SK-MEL-5 (cell line): ENCODE measurements around the gene CACNB1. TPM values are rescaled to one million over a fixed set of nuclear protein-coding genes. Genes with fewer than 3 reads are reported as not detected.

Source experiments
- total RNA-seq: library from RNA; depleted of rRNA; stranded (reverse); fragments of >200 nt; shearing (Covaris generic); gene quantifications from 2 replicates; pipeline ENCODE4 v1.2.3, GENCODE V29; 2014; rRNA removed

The CACNB1 gene
- total RNA-seq, 1 experiment from 2014 or later, result 0.74 TPM

Other genes with a start within 250 kb of the CACNB1 start
- gene FBXO47, start 230.3 kb downstream of the CACNB1 start, total RNA-seq, result not detected in 2 replicates
- 0.43 and 0.48 TPM in 2 replicates for gene PLXDC1, start 46.0 kb downstream of the CACNB1 start, total RNA-seq
- not detected in 2 replicates for gene ARL5C, start 31.5 kb downstream of the CACNB1 start, total RNA-seq
- gene RPL19, start 2.6 kb upstream of the CACNB1 start, total RNA-seq, result 4,194 and 4,277 TPM in 2 replicates
- not detected in 2 replicates for gene STAC2, start 28.3 kb upstream of the CACNB1 start, total RNA-seq
- 8.0 and 9.8 TPM in 2 replicates for gene FBXL20, start 204.0 kb upstream of the CACNB1 start, total RNA-seq